Breast epithelium (tissue), 3 donors: ENCODE measurements around the gene GPR141.

Experiments used
- CTCF ChIP-seq, 3 donors: fragments of 450-650 bp; IDR thresholded peaks; one replicate each; pipeline ENCODE4 v1.5.1; 2016 to 2017; ENCODE audit warnings: antibody characterized with exemption in 3 of 3, mild to moderate bottlenecking in 3 of 3, moderate library complexity in 3 of 3
- POLR2A ChIP-seq: fragments of 450-650 bp; IDR thresholded peaks from one replicate; pipeline ENCODE4 v1.6.1; 2016; ENCODE audit warnings: antibody characterized with exemption, mild to moderate bottlenecking, moderate library complexity
- POLR2AphosphoS5 ChIP-seq, 3 donors: sonication (generic); formaldehyde crosslinking; IDR thresholded peaks; one replicate each; pipeline ENCODE4 v1.6.1; 2017; ENCODE audit warnings: antibody characterized with exemption in 3 of 3

- TF ChIP-seq CTCF (IDR thresholded peaks at IDR 0.05): no peak
- TF ChIP-seq POLR2AphosphoS5 (IDR thresholded peaks at IDR 0.05): no peak
- no peak for TF ChIP-seq POLR2A
Measured at GRCh38 chr7:37732888-37733287, 49.3 kb downstream of the GPR141 start.
